ENCODE measurements around the gene PRDM16. TPM values are rescaled to one million over a fixed set of nuclear protein-coding genes. Genes with fewer than 3 reads are reported as not detected.

PRDM16 gene
- total and polyA plus RNA-seq, 4 donors, result 0.05 to 0.67 (median 0.19) TPM

DNA sequence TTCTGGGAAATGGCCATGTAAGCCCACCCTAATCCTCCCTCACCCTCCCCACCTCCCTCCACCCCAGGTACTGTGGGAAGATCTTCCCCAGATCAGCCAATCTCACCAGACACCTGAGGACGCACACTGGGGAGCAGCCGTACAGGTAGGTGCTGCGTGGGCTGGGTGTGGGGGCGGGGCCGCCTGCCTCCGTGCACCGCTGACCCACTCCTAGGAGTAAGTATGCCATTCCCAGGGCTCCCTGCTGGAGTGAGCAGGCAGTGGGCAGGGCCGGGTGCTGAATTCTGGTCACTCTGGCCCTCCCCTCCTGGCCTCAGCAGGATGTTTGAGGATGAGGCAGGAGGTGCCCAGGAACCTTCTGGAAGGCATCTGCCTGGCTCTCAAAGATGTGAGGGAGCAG lies 349.6 kb downstream of the PRDM16 start:
- 87% methylated on average over 8 of the region's 8 CpGs for WGBS
- Histone ChIP-seq H3K27ac (ENCODE audit: low read depth in 1 of 2, low read length in 2 of 2) (no peak overlapping the region), H3K9ac (ENCODE audit: low read depth in 1 of 2, low read length in 2 of 2) (no peak overlapping the region), H3K9me3 (ENCODE audit: control insufficient read depth in 4 of 4, low read length in 3 of 4) (peaks cover 0 to 4% (median 2%) of the 10 kb centered on the region in 4 donors), H3K4me1 (ENCODE audit: control insufficient read depth in 4 of 4, insufficient read depth in 4 of 4, low read length in 3 of 4) (no peaks in the 10 kb centered on the region), H3K36me3 (ENCODE audit: control insufficient read depth in 4 of 4, insufficient read depth in 3 of 4, low read depth in 1 of 4, low read length in 3 of 4) (no peaks in the 10 kb centered on the region), H3K27me3 (ENCODE audit: control insufficient read depth in 4 of 4, insufficient read depth in 4 of 4, low read length in 3 of 4) (peaks cover 0 to 6% (median 0%) of the 10 kb centered on the region in 4 donors), H3K4me3 (ENCODE audit: low read depth in 1 of 3, low read length in 3 of 3) (no peak overlapping the region)
- TF ChIP-seq HNF4A (conservative IDR thresholded peaks at IDR 0.05), result no peak
- TF ChIP-seq MAX (IDR thresholded peaks at IDR 0.05), result no peak
- TF ChIP-seq YY1 (IDR thresholded peaks at IDR 0.05), result no peak
- TF ChIP-seq FOXA2 (IDR thresholded peaks at IDR 0.05), result no peak
- TF ChIP-seq EGR1 (IDR thresholded peaks at IDR 0.05; ENCODE audit: low read depth in 2 of 2), result no peak
- TF ChIP-seq ZBTB33 (IDR thresholded peaks at IDR 0.05), result no peak
- no peak for TF ChIP-seq TAF1 (conservative IDR thresholded peaks at IDR 0.05)
- no peak for TF ChIP-seq HNF4G (IDR thresholded peaks at IDR 0.05)
- TF ChIP-seq FOXA1 (IDR thresholded peaks at IDR 0.05), result no peak
- DNase-seq (ENCODE audit: low spot score), result no peak

GRCh38 chr1:3419415-3420204 lies 350.6 kb downstream of the PRDM16 start:
- Histone ChIP-seq H3K9me3 (ENCODE audit: control insufficient read depth in 4 of 4, low read length in 3 of 4) (peaks cover 0 to 4% (median 2%) of the 10 kb centered on the region in 4 donors), H3K4me1 (ENCODE audit: control insufficient read depth in 4 of 4, insufficient read depth in 4 of 4, low read length in 3 of 4) (peaks cover 0 to 2% (median 0%) of the 10 kb centered on the region in 4 donors), H3K36me3 (ENCODE audit: control insufficient read depth in 4 of 4, insufficient read depth in 3 of 4, low read depth in 1 of 4, low read length in 3 of 4) (no peaks in the 10 kb centered on the region), H3K27ac (ENCODE audit: low read depth in 1 of 2, low read length in 2 of 2) (no peak overlapping the region), H3K9ac (ENCODE audit: low read depth in 1 of 2, low read length in 2 of 2) (no peak overlapping the region), H3K4me3 (ENCODE audit: low read depth in 1 of 3, low read length in 3 of 3) (no peak overlapping the region), H3K27me3 (ENCODE audit: control insufficient read depth in 4 of 4, insufficient read depth in 4 of 4, low read length in 3 of 4) (peaks cover 0 to 6% (median 0%) of the 10 kb centered on the region in 4 donors)
- DNase-seq (ENCODE audit: low spot score), result no peak
- WGBS, result 74% methylated on average over 15 of the region's 15 CpGs
- no peak for TF ChIP-seq RAD21 (IDR thresholded peaks at IDR 0.05)
- TF ChIP-seq SP1 (IDR thresholded peaks at IDR 0.05), result no peak
- no peak for TF ChIP-seq JUND (IDR thresholded peaks at IDR 0.05)
- TF ChIP-seq YY1 (IDR thresholded peaks at IDR 0.05), result no peak

DNA sequence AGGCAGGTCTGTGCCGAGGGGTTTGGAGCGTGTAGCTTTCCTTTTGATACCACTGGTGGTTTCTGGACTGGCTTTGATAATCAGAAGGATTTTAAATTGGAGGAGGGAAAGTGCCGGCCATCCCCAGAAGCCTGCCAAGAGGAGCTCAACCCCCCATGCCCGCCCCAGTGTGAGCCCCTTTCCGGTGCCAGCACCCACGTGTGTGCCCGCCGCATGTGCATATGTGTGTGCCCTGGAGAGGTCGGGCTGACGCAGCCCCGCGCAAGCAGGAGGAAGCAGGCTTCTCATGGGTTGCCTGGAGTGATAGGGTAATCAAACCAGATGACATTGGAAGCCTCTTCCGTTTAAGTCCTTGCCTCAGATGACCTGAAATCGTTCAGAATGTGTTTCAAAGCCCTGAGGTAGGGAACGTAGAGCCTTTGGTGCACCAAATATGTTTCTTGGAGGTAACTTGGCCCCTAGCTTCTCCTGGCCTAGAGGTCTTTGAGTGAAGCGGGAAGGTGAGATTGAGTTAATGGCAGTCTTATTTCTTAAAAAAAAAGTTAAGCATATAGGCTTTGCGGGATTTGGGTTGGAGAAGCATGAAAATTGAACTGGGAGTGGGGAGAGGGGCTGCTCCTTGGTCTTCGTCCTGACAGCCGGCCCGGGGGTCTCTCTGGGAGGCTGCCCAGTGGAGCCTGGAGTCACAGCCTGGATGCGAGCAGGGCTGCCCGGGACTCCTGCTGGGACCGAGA lies 351.4 kb downstream of the PRDM16 start:
- H3K4me3 ChIP-seq (ENCODE audit: low read depth in 1 of 3, low read length in 3 of 3), result no peak overlapping the region
- peaks cover 0 to 6% (median 0%) of the 10 kb centered on the region in 4 donors for H3K27me3 ChIP-seq (ENCODE audit: control insufficient read depth in 4 of 4, insufficient read depth in 4 of 4, low read length in 3 of 4)
- DNase-seq (ENCODE audit: low spot score), result no peak
- no peaks in the 10 kb centered on the region for H3K36me3 ChIP-seq (ENCODE audit: control insufficient read depth in 4 of 4, insufficient read depth in 3 of 4, low read depth in 1 of 4, low read length in 3 of 4)
- no peak overlapping the region for H3K9ac ChIP-seq (ENCODE audit: low read depth in 1 of 2, low read length in 2 of 2)
- H3K9me3 ChIP-seq (ENCODE audit: control insufficient read depth in 4 of 4, low read length in 3 of 4), result peaks cover 0 to 4% (median 2%) of the 10 kb centered on the region in 4 donors
- peaks cover 0 to 5% (median 0%) of the 10 kb centered on the region in 4 donors for H3K4me1 ChIP-seq (ENCODE audit: control insufficient read depth in 4 of 4, insufficient read depth in 4 of 4, low read length in 3 of 4)
- H3K27ac ChIP-seq (ENCODE audit: low read depth in 1 of 2, low read length in 2 of 2), result no peak overlapping the region
- WGBS, result 83% methylated on average over 23 of the region's 23 CpGs
- TF ChIP-seq HNF4A (conservative IDR thresholded peaks at IDR 0.05) (no peak), SP1 (IDR thresholded peaks at IDR 0.05) (no peak), HNF4G (IDR thresholded peaks at IDR 0.05) (no peak), FOXA2 (IDR thresholded peaks at IDR 0.05) (no peak), GABPA (IDR thresholded peaks at IDR 0.05 in 1 of 2, conservative IDR thresholded peaks at IDR 0.05 in 1 of 2) (no peak), FOXA1 (IDR thresholded peaks at IDR 0.05) (no peak), NR2F2 (IDR thresholded peaks at IDR 0.05) (no peak), CTCF (IDR thresholded peaks at IDR 0.05; ENCODE audit: low read depth, low read length, missing input control) (no peak), YY1 (IDR thresholded peaks at IDR 0.05) (no peak), RXRA (IDR thresholded peaks at IDR 0.05) (no peak), EGR1 (IDR thresholded peaks at IDR 0.05; ENCODE audit: low read depth in 2 of 2) (no peak), MAX (IDR thresholded peaks at IDR 0.05) (no peak), ZBTB33 (IDR thresholded peaks at IDR 0.05) (no peak), TAF1 (conservative IDR thresholded peaks at IDR 0.05) (no peak), JUND (IDR thresholded peaks at IDR 0.05) (no peak), RAD21 (IDR thresholded peaks at IDR 0.05) (no peak)
- TF ChIP-seq, protein P1, sequence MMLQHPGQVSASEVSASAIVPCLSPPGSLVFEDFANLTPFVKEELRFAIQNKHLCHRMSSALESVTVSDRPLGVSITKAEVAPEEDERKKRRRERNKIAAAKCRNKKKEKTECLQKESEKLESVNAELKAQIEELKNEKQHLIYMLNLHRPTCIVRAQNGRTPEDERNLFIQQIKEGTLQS (IDR thresholded peaks at IDR 0.05), result no peak
